Measurements from ENCODE around the gene PBX2.

- TF ChIP-seq GATA1 (IDR thresholded peaks at IDR 0.05; ENCODE audit: low read depth, low read length), result no peak
- no peak for TF ChIP-seq POLR2A (IDR thresholded peaks at IDR 0.05; ENCODE audit: low read length)
Measured at GRCh38 chr6:32218167-32218566, 28.2 kb upstream of the PBX2 start.

All from erythroblast (primary cell).